ENCODE results near the gene SMYD3.
"Not testable (repeated sequence)": the region's sequence is repeated elsewhere in the genome, so short reads cannot be mapped to it uniquely, and the experiment has no call there.

SMYD3 gene

GRCh38 chr1:245941771-245942170 lies 565.3 kb downstream of the SMYD3 start:
- in situ Hi-C loops (cut with MboI; ENCODE audit: low sequenced_read_pairs): not testable (repeated sequence)

- in situ Hi-C loops (cut with MboI; ENCODE audit: low sequenced_read_pairs): no loop called here
Observed at GRCh38 chr1:245939756-245940345, 567.2 kb downstream of the SMYD3 start.

GRCh38 chr1:245938046-245938435 lies 569.0 kb downstream of the SMYD3 start:
- in situ Hi-C loops (cut with MboI; ENCODE audit: low sequenced_read_pairs): no loop called here

GRCh38 chr1:245937316-245938045 lies 569.6 kb downstream of the SMYD3 start:
- in situ Hi-C loops (cut with MboI; ENCODE audit: low sequenced_read_pairs): no loop called here

- in situ Hi-C loops (cut with MboI; ENCODE audit: low sequenced_read_pairs): no loop called here
Observed at GRCh38 chr1:245934409-245934808, 572.7 kb downstream of the SMYD3 start.

- in situ Hi-C loops (cut with MboI; ENCODE audit: low sequenced_read_pairs): no loop called here
Observed at GRCh38 chr1:245933431-245934045, 573.5 kb downstream of the SMYD3 start.

GRCh38 chr1:245932302-245932972 lies 574.6 kb downstream of the SMYD3 start:
- in situ Hi-C loops (cut with MboI; ENCODE audit: low sequenced_read_pairs): no loop called here

GRCh38 chr1:245931450-245931849 lies 575.6 kb downstream of the SMYD3 start:
- in situ Hi-C loops (cut with MboI; ENCODE audit: low sequenced_read_pairs): no loop called here

GRCh38 chr1:245929224-245929623 lies 577.9 kb downstream of the SMYD3 start:
- in situ Hi-C loops (cut with MboI; ENCODE audit: low sequenced_read_pairs): no loop called here

GRCh38 chr1:245926888-245927287 lies 580.2 kb downstream of the SMYD3 start:
- in situ Hi-C loops (cut with MboI; ENCODE audit: low sequenced_read_pairs): no loop called here

GRCh38 chr1:245923215-245923614 lies 583.9 kb downstream of the SMYD3 start:
- in situ Hi-C loops (cut with MboI; ENCODE audit: low sequenced_read_pairs): no loop called here

GRCh38 chr1:245921417-245921816 lies 585.7 kb downstream of the SMYD3 start:
- in situ Hi-C loops (cut with MboI; ENCODE audit: low sequenced_read_pairs): no loop called here

- in situ Hi-C loops (cut with MboI; ENCODE audit: low sequenced_read_pairs): no loop called here
Observed at GRCh38 chr1:245917403-245917802, 589.7 kb downstream of the SMYD3 start.

- in situ Hi-C loops (cut with MboI; ENCODE audit: low sequenced_read_pairs): no loop called here
Observed at GRCh38 chr1:245915841-245916240, 591.2 kb downstream of the SMYD3 start.

- in situ Hi-C loops (cut with MboI; ENCODE audit: low sequenced_read_pairs): no loop called here
Observed at GRCh38 chr1:245915406-245915805, 591.7 kb downstream of the SMYD3 start.

- in situ Hi-C loops (cut with MboI; ENCODE audit: low sequenced_read_pairs): no loop called here
Observed at GRCh38 chr1:245908543-245908942, 598.5 kb downstream of the SMYD3 start.

- in situ Hi-C loops (cut with MboI; ENCODE audit: low sequenced_read_pairs): no loop called here
Observed at GRCh38 chr1:245906207-245906606, 600.9 kb downstream of the SMYD3 start.

GRCh38 chr1:245903851-245904250 lies 603.2 kb downstream of the SMYD3 start:
- in situ Hi-C loops (cut with MboI; ENCODE audit: low sequenced_read_pairs): no loop called here

GRCh38 chr1:245901565-245901964 lies 605.5 kb downstream of the SMYD3 start:
- in situ Hi-C loops (cut with MboI; ENCODE audit: low sequenced_read_pairs): no loop called here

GRCh38 chr1:245901037-245901436 lies 606.0 kb downstream of the SMYD3 start:
- in situ Hi-C loops (cut with MboI; ENCODE audit: low sequenced_read_pairs): no loop called here

- in situ Hi-C loops (cut with MboI; ENCODE audit: low sequenced_read_pairs): no loop called here
Observed at GRCh38 chr1:245898581-245898980, 608.5 kb downstream of the SMYD3 start.

- in situ Hi-C loops (cut with MboI; ENCODE audit: low sequenced_read_pairs): no loop called here
Observed at GRCh38 chr1:245896258-245896657, 610.8 kb downstream of the SMYD3 start.
